ENCODE results near the gene MAP3K8.
"Not testable (repeated sequence)": the region's sequence is repeated elsewhere in the genome, so short reads cannot be mapped to it uniquely, and the experiment has no call there.

MAP3K8 gene

GRCh38 chr10:30479513-30479912 lies 45.5 kb downstream of the MAP3K8 start:
- in situ Hi-C loops (cut with MboI; ENCODE audit: low sequenced_read_pairs) = not testable (repeated sequence)

DNA sequence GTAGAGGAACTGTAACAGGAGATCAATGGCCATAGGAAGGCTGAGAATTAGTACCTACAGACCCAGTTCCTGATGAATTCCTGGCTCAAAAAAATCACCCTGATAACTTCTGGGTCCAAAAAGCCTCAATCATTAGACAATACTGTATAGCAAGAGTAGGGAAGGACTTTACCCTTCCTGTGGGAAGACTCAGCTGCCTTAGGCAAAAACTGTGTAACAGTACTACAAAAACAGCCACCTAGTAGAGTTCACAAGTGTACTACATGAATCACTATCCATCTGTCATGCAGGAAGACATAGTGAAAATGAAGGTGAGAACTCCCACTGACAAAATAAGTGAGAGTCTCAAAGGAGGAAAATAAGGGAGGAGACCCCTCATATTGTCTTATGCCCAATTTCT lies 47.6 kb downstream of the MAP3K8 start:
- in situ Hi-C loops (cut with MboI; ENCODE audit: low sequenced_read_pairs) = no loop called here

DNA sequence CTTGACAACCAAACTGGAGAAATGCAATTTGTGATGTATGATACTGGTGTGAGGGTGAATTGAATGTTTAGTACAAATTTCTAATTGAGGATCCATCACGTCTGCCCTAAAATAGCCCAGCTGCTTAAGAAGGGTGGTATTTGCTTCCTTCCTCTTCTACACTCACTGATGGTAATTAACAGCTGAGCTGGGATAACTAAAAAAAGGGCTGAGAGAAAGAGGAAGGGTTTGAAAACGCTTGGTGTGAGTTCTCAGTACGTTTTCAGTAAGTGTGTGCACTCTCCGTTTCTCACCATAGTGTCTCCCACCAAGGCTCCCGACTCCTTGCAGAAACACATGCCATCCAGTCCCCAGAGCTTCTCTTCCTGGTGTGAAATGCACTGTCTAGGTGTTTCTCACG lies 54.3 kb downstream of the MAP3K8 start:
- in situ Hi-C loops (cut with MboI; ENCODE audit: low sequenced_read_pairs) = no loop called here

DNA sequence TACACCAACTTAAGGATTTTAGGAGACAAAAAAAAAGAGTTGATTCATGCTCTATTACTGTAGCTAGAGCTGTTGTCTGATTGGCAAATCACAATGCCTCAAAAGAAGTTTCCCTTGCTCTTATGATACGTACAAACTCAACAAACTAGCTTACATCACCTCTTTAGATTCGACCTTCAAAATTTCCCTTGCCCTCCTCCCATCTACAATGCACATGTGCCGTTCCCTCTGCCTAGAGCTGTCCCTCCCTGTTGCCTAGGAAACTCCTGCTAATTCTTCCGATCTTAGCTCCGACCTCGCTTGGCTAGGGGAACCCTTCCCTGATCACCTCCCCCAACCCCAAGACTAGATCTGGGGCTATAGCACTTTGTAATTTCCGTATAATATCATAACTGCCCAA lies 55.4 kb downstream of the MAP3K8 start:
- in situ Hi-C loops (cut with MboI; ENCODE audit: low sequenced_read_pairs) = no loop called here

- in situ Hi-C loops (cut with MboI; ENCODE audit: low sequenced_read_pairs) = no loop called here
These were observed 56.5 kb downstream of the MAP3K8 start for GRCh38 chr10:30490289-30491000.

DNA sequence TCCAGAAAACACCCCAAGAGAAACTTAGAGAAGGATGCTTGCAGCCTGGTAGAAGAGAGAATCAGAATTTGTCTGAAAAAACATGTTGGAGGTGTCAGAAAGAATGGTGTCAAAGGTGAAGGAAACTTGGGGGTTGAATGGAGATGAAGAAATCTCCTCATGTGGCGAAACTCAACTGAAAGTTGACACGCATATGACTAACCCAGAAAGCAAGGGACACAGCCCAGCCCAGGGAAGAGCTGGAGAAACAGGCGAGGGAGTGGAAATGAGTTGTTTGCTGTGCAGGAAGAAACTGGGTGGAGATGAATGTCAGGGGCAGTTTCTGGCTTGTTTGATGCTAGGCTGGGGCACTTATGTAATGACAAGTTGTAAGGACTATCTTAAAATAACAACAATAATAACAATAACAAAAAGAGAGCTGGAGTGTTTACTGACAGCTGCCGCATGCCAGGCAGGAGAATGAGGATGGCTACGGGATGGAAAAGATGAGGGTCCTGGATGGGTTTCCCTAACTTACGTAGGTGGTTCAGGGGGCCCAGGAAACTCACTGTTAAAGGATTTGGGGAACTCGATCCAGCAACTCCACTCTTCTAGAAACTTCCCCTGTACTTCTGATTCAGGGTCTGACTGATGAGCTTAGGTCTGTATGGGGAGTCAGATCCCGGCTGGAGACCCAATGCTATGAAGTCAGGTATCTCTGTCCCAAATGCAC lies 57.4 kb downstream of the MAP3K8 start:
- in situ Hi-C loops (cut with MboI; ENCODE audit: low sequenced_read_pairs) = no loop called here

DNA sequence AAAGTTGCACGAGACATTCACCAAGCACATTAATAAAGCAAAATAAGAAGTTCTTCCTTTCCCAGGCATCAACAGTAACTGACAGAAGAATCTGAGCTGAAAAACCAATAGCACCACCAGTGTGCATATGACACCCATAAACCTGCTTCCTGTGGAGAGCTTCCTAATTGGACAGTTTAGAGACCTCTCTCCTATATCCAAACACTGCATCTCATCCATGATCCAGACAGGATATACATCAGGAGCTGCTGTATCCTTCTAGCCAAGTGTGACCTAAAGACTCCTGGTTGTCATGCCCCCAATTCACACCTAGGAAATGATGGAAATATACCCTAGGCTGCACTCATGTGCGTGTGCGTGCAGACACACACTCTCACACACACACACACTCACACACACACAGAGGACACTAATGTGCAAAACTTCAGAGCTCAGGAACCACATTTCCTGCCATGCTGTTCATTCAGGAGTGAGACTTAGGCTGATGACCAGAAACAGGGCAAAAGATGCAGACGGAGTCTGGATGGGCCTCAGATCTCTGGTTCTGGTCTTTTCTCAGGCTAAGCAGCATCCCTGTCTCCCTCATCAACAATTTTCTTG lies 58.0 kb downstream of the MAP3K8 start:
- in situ Hi-C loops (cut with MboI; ENCODE audit: low sequenced_read_pairs) = no loop called here

DNA sequence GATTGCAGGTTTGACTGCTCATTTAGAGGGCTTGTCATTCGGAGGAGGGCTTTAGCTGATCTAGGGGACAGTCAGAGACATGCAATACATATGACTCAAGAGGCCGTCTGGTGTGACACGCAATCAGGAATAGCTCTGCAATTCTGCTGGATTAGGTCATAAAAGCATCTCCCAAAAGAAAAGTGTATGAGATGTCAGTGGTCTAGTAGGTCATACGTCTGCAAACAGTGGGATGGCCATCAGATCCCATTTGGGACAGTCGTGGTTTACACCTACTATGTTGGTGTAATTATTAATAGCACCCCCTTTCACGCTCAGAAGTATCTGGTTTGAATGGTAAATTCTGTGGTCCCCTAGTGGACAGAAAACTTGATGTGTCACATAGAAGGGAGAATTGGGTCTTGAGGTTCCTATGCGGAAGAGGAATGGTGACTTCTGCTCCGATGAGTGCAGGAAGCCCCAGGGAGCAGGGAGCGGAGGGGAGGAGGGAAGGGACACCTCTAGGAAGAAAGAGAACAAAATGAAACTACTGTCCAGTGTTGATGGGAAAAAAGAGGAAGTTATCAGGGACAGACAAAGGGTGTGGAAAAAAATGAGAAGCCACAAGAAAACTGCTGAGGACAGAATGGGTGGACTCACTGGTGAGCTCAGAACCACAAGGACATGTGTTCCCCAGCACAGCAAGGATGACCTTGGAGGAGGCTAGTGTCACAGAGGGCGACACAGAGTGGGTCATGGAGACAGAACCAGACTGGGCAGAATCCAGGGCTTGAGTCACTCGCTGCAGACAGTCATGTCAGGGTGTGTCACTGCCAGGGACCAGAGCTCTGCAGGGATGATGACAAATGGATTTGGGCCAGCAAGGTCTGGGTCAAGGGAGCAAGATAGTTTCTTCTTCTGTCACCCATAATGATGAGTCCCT lies 59.9 kb downstream of the MAP3K8 start:
- in situ Hi-C loops (cut with MboI; ENCODE audit: low sequenced_read_pairs) = no loop called here

GRCh38 chr10:30494558-30494957 lies 60.6 kb downstream of the MAP3K8 start:
- in situ Hi-C loops (cut with MboI; ENCODE audit: low sequenced_read_pairs) = no loop called here

- in situ Hi-C loops (cut with MboI; ENCODE audit: low sequenced_read_pairs) = no loop called here
These were observed 61.7 kb downstream of the MAP3K8 start for GRCh38 chr10:30495687-30496086.

DNA sequence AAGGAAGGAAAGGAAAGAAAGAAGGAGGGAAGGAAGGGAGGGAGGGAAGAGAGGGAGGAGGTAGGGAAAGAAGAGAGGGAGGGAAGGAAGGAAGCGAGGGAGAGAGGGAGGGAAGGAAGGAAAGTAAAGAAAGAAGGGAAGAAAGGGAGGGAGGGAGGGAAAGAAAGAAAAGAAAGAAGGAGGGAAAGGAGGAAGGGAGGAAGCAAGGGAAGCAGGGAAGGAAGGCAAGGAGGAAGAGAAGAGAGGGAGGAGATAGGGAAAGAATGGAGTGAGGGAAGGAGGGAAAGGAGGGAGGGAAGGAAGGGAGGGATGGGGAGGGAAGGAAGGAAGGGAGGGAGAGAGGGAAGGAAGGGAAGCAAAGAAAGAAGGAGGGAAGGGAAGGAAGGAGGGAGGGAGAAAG lies 65.8 kb downstream of the MAP3K8 start:
- in situ Hi-C loops (cut with MboI; ENCODE audit: low sequenced_read_pairs) = no loop called here

- in situ Hi-C loops (cut with MboI; ENCODE audit: low sequenced_read_pairs) = no loop called here
These were observed 66.5 kb downstream of the MAP3K8 start for GRCh38 chr10:30500534-30500933.

GRCh38 chr10:30500963-30501504 lies 67.0 kb downstream of the MAP3K8 start:
- in situ Hi-C loops (cut with MboI; ENCODE audit: low sequenced_read_pairs) = no loop called here

DNA sequence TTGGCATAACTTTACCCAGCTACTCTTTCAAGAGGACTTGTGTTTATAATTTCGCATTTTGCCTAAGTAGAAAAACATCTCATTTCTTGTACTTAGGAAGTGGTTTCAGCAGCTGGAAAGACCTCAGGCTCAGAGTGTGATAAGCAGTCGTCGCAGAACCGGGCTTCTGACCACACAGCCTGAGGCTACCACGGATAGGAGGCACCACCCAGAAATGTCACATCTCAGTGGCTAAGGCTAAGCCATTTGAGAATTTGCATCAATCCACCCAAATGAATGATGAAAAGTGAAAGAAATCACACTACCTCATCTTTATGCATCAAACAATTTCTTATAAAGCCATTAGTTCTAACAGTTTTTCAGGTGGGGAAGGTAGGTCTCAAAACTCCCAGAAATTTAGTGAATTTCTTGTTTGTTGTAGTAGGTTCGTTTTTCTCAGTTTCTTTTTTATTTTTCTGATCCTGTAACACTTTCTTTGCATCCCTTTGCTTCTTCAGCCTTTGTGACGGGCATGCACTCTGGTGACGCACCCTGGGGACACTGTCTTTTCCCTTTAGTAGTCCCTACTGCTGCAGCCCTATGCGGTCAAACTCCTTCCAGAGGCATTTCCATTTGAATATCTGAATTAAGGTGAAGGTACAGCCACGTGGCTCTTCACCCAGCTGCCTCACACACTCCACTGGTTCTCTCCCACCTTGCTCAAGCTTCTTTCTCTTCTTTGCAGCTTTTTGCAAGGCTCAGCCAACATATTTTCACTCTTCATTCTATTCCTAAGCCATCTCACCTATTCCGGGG lies 68.5 kb downstream of the MAP3K8 start:
- in situ Hi-C loops (cut with MboI; ENCODE audit: low sequenced_read_pairs) = no loop called here

- in situ Hi-C loops (cut with MboI; ENCODE audit: low sequenced_read_pairs) = no loop called here
These were observed 69.8 kb downstream of the MAP3K8 start for GRCh38 chr10:30503700-30504266.

DNA sequence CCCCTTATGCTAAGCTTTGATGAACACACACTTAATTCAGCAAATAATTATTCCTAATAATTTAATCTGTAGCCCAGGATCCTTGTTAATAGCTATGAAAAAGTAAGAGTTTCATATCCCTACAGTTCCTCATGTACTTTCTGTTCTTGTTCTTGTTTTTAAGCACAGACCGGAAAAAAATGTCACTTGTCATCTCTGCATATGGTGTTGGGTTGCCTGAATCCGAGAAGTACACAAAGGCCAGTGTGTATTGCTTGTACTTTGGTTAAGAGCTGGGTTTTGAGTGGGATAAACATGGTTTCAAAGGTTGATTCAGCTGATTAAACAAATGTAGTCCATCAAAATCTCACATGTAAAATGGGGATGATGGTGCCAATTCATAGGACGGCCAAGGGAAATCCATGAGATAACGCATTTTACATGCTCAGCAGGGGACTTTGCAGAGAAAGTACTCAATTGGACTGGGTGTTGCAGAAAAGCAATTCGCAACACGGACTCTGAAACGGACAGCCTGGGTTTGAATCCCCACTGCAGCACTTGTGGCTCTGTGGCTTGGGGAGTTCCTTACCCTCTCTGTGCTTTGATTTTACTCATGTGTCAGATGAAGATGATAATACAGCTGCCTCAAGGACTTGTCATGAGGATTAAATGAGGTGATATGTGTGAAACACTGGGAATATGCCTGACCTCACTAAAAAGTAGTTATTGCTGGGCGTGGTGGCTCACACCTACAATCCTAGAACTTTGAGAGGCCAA lies 71.7 kb downstream of the MAP3K8 start:
- in situ Hi-C loops (cut with MboI; ENCODE audit: low sequenced_read_pairs) = no loop called here

DNA sequence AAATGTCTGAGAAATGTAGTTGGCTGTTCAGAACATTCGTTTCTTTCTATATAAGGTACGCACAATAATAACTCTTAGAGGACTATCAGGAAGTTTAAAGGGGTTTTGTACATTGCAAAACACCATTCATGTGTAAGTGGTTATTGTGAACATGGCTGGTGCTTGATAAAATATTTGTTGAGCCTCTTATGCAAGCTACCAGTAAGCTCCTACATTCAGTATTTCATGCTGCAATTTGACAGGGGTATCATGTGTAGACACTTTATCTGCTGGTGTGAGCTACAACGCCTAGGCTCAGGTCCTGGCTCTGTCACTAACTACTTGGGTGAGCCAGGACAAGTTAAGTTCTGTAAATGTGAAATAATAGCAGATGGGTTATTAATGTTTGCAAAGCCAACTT lies 75.5 kb downstream of the MAP3K8 start:
- in situ Hi-C loops (cut with MboI; ENCODE audit: low sequenced_read_pairs) = no loop called here

DNA sequence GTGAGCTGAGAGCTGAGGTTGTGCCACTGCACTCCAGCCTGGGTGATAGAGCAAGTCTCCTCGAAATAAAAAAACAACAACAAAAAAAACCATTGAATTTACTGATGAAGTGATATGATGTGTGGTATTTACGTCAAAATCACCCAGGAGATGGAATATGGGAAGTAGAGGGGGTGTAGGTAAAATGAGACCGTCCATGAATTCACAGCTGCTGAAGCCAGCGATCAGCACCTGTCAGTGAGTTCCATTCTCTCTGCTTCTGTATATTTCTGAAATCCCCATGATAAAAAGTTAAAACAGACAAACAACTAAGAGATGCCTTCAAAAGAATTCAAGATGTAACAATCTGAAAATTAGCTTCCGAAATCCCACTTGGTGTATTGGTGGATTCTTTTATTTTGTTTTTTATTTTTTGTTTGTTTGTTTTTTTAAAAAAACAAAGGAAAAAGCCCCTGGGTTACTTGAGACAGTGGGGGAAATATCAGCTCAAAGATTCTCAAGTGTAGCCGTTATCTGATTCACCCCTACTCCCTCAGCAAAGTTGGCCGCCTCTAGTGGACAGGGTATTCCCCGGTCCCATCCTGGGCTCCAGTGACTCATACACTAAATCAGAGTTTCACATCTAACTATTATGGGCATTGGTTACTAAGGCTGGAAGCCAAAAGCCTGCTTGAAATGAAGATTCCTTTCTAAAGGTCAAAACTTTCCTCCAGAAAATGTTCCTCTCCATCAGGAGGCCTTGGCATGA lies 76.4 kb downstream of the MAP3K8 start:
- in situ Hi-C loops (cut with MboI; ENCODE audit: low sequenced_read_pairs) = no loop called here

All from HL-60/S4 (cell line).